GM12891 (cell line): ENCODE results near the gene KLHL25.

Experiments
- DNase-seq: peaks from one replicate; pipeline ENCODE4 v3.0.0; 2011; ENCODE audit warnings: low spot score; ENCODE audit not compliant: insufficient read length
- FAIRE-seq: peaks from 2 replicates; lab custom pipeline; 2011; peaks lifted over from hg19 to GRCh38; lab: Jason Lieb, UNC
- PAX5 ChIP-seq: IDR thresholded peaks from 2 replicates; pipeline ENCODE4 v1.6.1; 2011; ENCODE audit warnings: low read length, moderate library complexity, mild to moderate bottlenecking; ENCODE audit not compliant: insufficient read depth, severe bottlenecking
- POLR2A ChIP-seq: IDR thresholded peaks from 2 replicates; pipeline ENCODE4 v1.6.1; 2011; ENCODE audit warnings: low read depth, low read length, control low read depth
- POLR2AphosphoS5 ChIP-seq: IDR thresholded peaks from 2 replicates; pipeline ENCODE4 v1.6.1; 2011; ENCODE audit warnings: low read depth, low read length, control low read depth
- POU2F2 ChIP-seq: IDR thresholded peaks from 2 replicates; pipeline ENCODE4 v1.6.1; 2011; ENCODE audit warnings: low read depth, mild to moderate bottlenecking, control low read depth, low read length, moderate library complexity
- SPI1 ChIP-seq: IDR thresholded peaks from 2 replicates; pipeline ENCODE4 v1.6.1; 2011; ENCODE audit warnings: low read depth, low read length, control low read depth
- TAF1 ChIP-seq: IDR thresholded peaks from 2 replicates; pipeline ENCODE4 v1.6.1; 2011; ENCODE audit warnings: low read depth, low read length, control low read depth

Gene KLHL25

GRCh38 chr15:85768595-85769168 is 26.0 kb downstream of the KLHL25 start:
- FAIRE-seq (no peak), DNase-seq (no peak)

GRCh38 chr15:85767785-85768529 is 26.8 kb downstream of the KLHL25 start:
- FAIRE-seq: no peak
- no peak for TF ChIP-seq POU2F2
- TF ChIP-seq POLR2A: no peak
- TF ChIP-seq SPI1: no peak
- TF ChIP-seq POLR2AphosphoS5: no peak
- no peak for TF ChIP-seq TAF1
- no peak for TF ChIP-seq PAX5
- no peak for DNase-seq

More at GRCh38 chr15:85768595-85769168, 26.0 kb downstream of the KLHL25 start:
- TF ChIP-seq POU2F2: no peak
- no peak for TF ChIP-seq TAF1
- no peak for TF ChIP-seq POLR2AphosphoS5
- TF ChIP-seq SPI1: no peak
- TF ChIP-seq POLR2A: no peak
- no peak for TF ChIP-seq PAX5

DNA sequence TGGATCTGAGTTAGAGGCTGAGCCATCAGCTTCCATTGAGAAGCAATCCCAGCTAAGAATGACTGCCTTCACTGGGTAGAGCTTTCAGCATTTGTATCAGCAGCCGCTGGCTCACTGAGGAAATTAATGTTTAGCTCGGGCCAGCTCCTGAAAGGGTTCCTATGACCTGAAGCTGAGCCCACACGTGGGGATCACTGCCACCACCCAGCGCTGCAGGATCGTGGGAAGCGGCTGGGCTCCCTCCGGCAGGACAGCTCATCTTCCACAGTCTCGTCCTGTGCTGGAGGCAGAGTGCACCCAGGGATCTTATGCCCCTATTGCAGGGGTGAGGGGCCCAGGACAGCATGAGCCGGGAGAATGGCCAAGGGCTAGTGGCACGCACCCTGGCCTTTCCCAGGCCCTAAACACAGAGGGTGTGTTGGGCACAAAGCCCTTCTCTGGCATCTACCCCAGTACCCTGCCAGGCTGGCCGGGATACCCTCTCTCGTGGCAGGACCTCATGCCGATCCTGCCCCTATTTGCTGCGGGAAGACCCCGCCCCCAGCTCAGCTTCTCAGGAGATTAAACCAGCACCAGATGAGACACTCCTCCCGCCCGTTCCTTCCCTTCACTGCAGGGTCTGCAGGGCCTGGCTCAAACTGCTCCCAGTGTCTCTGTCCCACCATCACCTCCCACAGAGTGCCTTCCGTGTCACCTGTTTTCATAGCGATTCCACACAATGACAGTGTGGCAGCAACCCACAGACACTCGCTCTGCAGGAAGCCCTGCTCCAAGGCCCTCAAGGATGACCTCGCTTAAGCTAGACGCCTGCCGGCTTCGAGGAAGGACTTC is 28.5 kb downstream of the KLHL25 start:
- FAIRE-seq (no peak), DNase-seq (no peak)
- no peak for TF ChIP-seq POU2F2
- TF ChIP-seq POLR2AphosphoS5: no peak
- TF ChIP-seq PAX5: no peak
- no peak for TF ChIP-seq SPI1
- TF ChIP-seq POLR2A: no peak
- TF ChIP-seq TAF1: no peak

DNA sequence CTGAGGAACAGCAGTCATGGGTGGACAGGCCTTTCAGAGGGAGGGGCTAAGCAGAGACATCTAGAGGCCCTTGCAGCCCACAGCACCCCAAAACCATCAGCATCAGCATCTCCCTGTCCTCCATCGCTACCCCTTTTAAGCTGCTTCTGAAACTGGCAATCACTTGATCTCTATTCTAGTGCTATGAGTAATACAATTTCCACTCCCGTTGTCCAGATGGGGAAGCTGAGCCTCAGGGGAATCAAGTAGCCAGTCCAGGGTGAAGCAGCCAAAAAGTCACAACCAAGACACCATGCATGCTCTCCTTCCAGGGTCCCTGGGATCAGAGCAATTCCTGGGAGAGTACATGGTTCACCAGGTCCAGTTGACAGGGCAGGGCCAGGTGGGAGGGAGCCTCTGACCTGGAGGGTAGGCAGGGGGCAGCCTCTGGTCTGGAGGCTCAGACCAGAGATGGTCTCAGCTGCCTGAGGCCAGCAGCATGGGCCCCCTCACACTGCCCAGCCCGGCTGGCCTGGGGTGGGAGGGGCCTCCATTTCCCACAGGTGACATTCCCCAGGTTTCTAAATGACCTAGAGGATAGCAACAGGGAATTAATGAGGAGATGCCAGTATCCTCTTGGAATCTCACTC is 30.0 kb downstream of the KLHL25 start:
- FAIRE-seq (no peak), DNase-seq (no peak)
- no peak for TF ChIP-seq POLR2AphosphoS5
- no peak for TF ChIP-seq POU2F2
- TF ChIP-seq TAF1: no peak
- no peak for TF ChIP-seq POLR2A
- no peak for TF ChIP-seq SPI1
- no peak for TF ChIP-seq PAX5

DNA sequence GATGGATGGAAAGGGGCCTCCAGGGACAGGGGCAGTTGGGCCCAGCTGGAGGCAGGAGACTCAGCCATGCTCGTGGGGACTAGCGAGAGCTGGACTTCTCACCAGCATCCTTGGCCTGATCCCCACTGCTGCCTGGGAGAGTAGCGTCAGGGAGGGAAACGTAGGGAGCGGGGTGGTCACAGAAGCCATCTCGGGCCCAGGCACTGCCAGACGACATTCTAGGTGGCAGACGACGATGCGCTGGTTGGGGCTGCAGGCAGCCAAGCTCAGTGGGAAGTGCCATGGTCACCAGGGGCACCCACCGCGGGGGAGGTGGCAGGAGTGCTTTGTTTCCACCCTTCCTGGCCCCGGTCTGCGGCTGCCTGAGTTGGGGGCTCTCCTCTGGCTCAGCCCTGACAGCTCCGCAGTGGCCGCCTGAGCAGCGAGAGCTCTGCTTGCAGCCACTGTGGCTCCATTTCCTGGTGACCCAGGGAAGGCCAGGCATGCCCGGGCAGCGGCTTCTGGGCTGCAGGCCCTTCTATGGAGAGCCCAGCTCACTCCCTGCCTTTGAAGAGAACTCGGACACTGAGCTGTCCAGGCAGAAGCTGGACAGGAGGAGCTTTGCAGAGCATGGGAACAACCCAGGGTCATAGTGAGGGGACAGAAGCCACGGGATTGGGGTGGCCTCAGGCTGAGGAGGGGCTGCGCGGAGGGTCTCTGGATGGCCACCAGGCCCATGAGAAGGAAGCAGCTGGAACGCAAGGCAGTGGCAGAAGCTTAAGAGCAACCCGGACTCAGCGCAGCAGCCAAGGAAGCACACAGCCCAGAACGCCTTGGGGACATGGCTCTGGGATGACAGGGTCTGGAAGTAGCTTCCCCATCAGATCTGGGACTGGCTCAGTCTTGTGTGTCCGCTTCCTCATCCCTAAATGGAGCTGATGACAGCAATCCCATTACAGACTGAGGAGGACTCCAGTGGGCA is 30.8 kb downstream of the KLHL25 start:
- TF ChIP-seq SPI1 (no peak), POLR2AphosphoS5 (no peak), TAF1 (no peak), PAX5 (no peak), POLR2A (no peak), POU2F2 (no peak)
- DNase-seq (no peak), FAIRE-seq (no peak)

DNA sequence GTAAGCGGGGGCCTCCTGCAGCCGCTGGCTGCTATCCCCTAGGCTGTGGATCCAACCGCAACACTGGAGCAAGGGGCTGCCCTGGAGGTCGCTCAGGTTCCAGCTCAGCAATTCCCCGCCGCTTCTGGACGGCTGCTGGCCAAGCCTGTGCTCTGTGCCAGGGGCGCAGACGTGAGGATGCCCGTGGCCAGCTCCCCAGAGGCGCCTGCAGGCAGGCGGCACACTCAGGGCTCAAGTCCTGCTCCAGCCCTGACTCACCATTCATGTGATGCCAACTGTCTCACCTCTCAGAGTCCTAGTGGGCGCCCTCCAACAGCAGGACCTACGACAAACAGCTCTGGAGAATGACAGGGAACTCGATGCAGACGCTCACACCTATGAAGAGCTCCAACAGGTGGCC is 31.6 kb downstream of the KLHL25 start:
- DNase-seq (no peak), FAIRE-seq (no peak)
- TF ChIP-seq TAF1 (no peak), POU2F2 (no peak), SPI1 (no peak), POLR2A (no peak), PAX5 (no peak), POLR2AphosphoS5 (no peak)

- TF ChIP-seq POLR2A (no peak), POLR2AphosphoS5 (no peak), TAF1 (no peak), PAX5 (no peak), SPI1 (no peak), POU2F2 (no peak)
- FAIRE-seq (no peak), DNase-seq (no peak)
Measured at GRCh38 chr15:85762756-85763127, 32.0 kb downstream of the KLHL25 start.

DNA sequence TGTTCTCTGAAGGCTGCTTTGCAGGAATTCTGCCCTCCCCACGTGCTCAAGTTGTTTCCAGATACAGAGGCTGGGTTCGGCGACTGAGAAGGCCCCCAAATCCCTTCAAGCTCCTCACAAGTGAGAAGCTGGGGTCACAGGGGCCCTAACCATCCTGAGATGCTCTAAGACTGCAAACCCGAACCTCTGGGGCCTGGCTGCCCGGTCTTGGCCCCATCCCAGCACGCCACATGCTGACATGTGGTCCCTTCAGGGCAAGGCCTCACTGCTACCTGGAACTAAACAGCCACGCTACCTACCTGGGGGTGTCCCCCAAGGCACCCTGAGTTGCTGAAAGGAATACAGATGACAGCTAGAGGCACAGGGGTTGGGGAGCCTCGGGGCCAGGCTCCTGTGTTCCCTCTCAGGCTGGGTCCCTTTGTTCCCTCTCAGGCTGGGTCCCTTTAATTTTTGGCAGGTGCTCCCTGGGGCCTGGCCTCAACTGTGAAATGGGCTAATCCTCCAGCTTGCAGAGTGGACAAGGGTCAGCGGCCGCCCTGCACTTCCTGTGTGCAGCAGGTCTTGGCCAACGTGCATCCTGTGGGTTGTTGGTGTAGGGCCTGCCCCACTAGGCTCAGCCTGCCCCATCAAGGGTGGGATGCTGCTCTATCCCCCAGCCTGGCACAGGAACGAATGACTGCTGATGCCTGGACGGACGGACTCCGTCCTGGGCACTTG is 32.5 kb downstream of the KLHL25 start:
- FAIRE-seq: no peak

More for the DNA sequence above, 32.5 kb downstream of the KLHL25 start:
- TF ChIP-seq POU2F2 (no peak), POLR2AphosphoS5 (no peak), TAF1 (no peak), PAX5 (no peak), POLR2A (no peak), SPI1 (no peak)
- no peak for DNase-seq
